Stimulated activated naive CD8-positive, alpha-beta T cell treated with anti-CD3 and anti-CD28 coated beads, Interleukin-15, Interleukin-2, amounts not matched to agents 100 U/mL and 50 U/mL, for 24 hours (primary cell): ENCODE data around the gene WNT11.

Source experiments
- ATAC-seq: fragments of 150-1000 bp; cut with Tn5 transposase; one replicate; pipeline ENCODE4 v1.10.0; 2021
- DNase-seq: peaks from one replicate; pipeline ENCODE4 v3.0.0; 2021

Gene WNT11

DNA sequence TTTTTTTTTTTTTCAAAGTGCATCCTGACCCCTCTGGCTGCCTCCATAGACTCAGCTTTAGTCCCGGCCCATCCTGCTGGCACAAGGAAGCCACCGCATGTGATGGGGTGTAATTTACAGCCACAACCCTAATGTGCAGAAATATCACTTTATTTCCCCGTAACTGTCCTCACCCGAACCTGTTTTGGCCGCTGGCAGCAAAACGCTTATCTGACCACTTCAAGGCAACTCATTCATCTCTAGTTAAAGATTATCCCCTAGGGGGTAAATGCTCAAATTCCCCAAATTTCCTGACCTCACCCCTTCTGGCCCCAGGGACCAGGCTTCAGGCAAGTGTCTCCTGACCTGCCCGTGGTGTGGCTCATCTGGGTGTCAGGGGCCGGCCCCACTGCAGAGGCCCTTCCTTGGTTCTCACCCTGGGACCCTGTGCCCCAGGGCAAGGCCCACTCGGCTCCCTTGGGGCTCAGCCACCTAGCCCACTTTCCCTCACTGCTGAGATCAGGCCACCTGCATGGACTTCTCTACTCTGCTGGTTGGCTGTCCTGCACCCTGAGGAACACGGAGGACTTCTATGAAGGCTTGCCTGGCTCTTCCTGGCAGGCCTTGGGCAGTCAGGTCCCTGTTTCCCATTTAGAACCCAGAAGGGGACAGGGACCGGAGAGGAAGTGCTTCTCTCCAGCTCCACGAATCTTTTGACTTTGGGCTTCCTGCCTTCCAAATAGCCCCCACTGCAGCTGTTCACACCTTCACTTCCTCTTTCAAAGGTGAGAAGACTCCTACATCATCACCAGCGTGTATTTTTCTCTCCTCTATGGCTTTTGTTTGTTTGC, 53.3 kb downstream of the WNT11 start:
- ATAC-seq, result no peak
- no peak for DNase-seq

DNA sequence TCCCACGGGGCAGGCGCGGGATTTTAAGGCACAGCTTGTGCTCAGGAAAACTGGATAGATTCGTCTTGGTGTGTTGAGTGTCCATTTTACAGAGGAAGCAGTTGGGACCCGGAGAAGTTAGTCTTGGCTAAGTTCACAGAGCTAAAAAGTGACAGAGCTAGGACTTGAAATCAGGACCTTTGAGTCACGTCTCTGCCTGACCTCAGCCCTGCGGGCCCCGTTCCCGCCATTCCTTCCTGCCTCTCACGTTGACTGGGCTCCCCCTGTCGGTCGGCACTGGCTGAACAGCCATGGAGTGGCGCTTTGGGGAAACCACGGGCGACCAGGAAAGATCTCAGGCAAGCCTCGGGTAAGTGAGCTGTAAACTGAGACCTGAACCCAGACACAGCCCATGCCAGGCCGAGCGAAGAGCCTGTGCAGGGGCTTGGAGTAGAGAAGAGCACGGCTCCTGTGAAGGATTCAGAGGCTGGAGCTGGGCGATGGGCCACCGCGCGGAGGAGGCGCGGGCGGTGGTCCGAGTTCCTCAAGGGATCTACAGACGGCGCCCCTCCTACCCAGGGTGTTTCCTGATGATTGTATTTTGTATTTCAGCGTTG, 54.1 kb downstream of the WNT11 start:
- peak; percentile 94 for DNase-seq

DNA sequence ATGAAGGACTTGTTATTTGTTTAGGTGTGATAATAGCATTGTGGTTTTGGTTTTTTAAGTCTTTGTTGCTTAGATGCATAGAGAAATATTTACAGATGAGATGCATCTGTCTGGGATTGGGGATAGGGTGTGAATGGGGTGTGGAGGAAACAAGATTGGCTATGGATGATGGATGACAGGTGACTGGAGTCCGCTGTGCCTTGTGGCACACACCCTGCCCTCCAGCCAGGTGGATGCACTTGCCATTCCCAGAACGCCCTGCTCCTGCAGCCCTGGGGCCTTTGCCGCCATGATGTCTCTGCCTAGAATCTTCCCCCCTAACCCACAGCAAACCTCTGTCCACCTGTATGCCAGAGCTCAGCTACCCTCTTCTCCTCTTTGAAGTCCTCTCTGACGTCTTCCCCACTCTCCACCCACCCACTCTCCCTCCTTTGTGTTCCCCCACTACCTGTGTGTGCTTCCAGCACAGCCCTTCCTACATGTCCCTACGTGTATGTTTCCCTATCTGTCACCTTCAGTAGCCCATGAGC, 54.7 kb downstream of the WNT11 start:
- ATAC-seq, result no peak
- DNase-seq, result no peak

More for the DNA sequence above, 54.1 kb downstream of the WNT11 start:
- ATAC-seq, result peak; percentile 97

DNA sequence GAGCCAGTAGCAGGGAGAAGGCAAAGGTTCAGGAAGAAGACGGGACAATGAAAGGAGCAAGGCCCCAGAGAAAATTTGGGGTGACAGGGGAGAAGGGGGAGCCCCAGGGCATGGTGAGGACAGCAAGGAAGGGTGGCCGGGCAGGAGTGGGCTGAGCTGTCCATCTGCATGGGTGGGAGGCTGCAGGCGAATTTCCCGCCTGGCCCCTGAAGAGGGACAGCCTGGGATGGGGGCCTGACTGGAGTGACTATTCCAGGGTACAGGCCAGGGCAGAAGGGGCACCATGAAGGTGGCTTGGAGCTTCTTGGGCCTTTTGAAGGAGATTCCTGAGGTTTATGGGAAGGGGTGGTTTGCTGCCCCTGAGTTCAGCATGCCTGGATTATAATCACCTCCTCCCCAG, 56.2 kb downstream of the WNT11 start:
- ATAC-seq (no peak), DNase-seq (no peak)

DNA sequence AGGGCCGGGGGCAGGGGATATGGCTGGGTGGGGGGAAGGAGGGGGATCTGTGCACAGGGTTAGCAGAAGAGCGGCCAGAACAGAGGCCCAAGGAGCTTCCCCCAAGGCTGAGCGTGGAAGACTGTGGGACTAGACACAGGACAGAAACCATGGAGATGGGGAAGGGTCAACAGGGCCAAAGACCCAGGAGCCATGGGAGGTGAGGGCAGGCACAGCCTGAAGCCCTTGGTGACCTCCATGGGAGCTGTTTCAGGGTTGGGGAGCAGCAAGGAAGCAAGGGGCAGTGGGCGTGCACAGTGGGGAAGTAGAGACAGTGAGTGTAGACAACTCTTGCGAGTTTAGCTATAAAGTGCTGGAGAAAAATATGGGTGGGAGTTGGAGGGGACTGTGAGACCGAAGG, 56.6 kb downstream of the WNT11 start:
- DNase-seq (no peak), ATAC-seq (no peak)

DNA sequence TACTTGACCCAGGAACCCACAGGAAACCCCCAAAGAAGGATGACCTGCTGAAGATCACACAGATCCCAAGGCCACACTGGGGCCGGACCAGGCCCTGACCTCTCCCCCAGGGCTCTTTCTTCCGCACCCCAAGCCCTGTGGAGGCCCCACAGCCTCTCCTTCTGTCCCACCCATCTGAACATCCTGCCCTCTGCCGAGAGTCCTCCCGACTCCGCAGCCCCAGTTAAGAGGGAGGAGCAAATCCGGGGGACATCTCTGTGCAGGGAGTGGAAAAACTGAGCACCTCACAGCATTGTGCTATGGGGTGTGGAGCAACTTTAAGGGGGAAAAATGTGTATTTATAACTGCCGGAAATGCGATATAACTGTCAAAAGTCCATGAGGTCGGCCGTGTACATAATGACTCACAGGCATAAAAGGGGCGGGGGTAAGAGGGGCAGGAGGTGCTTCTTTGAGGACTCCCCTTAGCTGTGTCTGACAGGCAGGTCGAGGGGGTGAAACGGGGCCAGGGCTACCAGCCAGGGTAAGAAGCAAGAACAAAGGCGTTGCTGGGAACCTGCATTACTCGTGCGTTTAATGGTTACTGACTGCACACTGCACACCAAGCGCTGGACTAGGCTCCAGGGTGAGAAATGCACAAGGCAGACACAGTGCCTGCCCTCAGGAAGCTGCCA, 57.2 kb downstream of the WNT11 start:
- ATAC-seq, result no peak
- DNase-seq, result no peak

DNA sequence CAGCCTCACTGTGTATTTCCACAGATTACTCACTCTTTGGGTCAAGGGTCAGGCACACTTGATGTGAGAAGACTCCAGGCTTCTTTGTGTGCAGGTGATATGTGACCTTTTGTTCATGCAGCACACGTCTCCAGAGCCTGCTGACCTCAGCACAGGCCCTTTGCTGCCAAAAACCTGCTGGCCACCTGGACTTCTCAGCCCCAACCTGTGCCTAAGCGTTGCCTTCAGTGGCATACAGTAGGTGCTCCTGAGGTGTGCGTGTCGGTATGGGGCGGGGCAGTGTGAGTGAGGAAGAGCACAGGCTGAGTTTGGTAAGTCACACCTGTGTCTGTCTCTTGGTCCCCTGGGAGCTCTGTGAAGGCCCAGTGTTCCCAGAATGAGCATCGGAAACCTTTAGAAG, 58.1 kb downstream of the WNT11 start:
- DNase-seq, result no peak

DNA sequence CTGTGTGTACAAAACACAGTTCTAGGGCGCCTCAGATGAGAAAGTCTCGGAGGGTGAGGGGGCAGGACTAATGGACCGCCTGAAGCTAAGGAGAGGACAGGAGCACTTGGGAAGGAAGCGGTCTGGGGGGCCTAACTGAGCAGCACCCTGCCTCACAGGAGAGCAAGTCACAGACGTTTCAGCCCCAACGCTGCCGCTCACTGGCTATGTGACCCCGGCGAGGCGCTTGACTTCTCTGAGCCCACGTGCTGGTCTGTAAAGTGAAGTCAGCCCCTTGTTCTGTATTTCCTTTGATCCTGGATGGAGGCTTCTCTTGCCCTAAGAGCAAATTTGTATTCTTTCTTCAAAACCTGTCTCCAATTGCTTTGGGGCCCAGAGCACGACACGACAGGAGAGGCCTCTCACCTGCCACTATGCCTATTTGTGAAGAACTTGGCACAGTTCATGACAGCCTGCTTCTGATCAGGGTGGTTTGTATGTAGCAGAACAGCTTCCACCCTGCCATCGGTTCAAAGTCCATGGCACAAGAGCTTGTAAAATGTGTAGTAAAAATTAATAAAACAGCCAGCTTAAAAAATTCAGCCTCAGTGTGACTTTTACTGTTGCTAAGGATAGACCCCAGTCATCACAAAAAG, 59.1 kb downstream of the WNT11 start:
- ATAC-seq (no peak), DNase-seq (no peak)

More for the DNA sequence above, 58.1 kb downstream of the WNT11 start:
- ATAC-seq, result no peak

DNA sequence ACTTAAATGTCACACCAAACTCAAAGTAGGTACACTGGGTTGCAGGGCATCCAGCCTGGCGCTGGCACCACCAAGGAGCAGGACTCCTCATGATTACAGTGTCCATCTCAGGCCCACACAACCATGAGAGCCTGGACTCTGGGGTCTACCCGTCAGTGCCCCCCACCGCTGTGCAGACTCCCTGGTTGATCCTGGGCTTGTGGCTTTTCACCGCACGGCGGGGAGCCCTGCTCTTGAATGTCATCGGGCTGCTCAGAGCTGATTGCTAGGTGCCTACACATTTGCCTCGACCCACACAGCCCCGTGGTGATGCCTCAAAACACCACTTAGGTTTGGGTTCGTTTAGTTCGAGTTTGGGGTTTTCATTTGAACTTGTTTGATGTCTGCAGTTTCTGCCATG, 63.0 kb downstream of the WNT11 start:
- DNase-seq (no peak), ATAC-seq (no peak)

DNA sequence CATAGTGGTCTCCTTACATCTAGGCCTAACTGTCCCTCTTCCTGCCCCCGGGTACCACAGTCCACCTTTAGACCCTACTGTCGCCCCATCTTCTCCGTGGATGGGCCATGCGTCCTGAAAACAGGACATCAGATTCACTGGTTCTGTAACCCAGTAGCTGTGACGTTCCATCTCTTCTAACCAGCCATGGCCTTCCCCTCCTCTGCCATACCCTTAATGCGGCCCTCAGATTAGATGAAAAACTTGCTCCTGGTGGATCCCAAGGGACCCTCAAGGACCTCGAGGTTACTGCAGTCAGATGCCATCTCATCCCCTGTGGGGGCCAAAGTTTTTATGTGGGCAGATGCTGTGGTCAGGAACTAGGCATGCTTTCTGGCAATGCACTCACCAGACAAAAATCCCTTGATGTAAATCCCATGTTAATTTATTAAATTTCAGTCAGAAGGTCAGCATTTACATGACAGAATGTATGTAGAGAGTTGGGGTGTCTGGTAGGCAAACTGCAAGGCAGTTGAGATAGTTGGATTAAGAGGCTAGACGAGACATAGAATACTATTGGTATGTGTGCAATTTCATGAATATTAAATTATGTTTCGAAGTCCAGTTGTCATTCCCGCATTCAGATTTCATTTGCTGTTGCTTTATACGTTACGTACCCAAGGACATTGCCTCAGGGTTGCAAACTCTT, 64.3 kb downstream of the WNT11 start:
- ATAC-seq, result no peak
- no peak for DNase-seq

DNA sequence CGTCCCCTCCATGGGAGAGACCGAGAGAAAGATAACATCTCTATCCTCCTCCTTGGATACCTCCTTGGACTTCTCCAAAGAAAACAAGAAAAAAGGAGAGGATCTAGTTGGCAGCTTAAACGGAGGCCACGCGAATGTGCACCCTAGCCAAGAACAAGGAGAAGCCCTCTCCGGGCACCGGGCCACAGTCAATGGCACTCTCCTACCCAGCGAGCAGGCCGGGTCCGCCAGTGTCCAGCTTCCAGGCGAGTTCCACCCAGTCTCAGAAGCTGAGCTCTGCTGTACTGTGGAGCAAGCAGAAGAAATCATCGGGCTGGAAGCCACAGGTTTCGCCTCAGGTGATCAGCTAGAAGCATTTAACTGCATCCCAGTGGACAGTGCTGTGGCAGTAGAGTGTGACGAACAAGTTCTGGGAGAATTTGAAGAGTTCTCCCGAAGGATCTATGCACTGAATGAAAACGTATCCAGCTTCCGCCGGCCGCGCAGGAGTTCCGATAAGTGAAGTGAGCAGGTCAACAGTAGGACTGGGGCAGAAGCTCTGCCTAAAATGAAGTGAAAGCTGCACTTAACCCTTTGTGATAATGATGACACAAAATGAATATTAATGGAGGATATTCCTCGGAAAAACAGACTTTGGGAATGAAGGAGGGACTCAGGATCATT, 65.3 kb downstream of the WNT11 start:
- DNase-seq (no peak), ATAC-seq (peak; percentile 28)

DNA sequence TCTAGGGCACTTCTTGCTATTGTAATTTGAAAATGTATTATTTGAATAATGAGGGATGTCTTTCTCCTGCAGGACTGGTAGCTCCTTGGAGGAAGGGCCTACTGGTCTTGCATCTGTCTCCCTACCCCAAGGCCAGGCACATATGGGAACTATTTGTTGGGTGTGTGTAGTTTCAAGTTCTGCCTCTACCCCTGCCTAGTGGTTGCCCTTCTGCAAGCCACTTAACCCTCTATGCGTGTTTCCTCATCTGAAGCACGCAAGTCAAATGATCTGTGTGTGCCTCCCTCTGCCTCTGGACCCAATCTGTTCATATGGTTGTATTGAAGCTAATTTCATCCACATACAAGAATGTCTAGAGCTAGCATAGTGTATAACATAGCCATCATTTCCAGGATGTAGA, 67.0 kb downstream of the WNT11 start:
- DNase-seq (no peak), ATAC-seq (no peak)
